Calu3 (cell line): ENCODE results near the gene RNF227. TPM values are rescaled to one million over a fixed set of nuclear protein-coding genes. Genes with fewer than 3 reads are reported as not detected.
A peak's percentile ranks its signal among the peaks of the same experiment; 100 is the strongest.

Experiments
- BruUV-seq: library from RNA; stranded (reverse); fragments of 400-500 nt; replicated peaks from 2 replicates; lab custom pipeline; 2021; lab: Mats Ljungman, UMichigan
- CTCF ChIA-PET: fragments of 300-600 bp; sonication (Branson Sonifier 250); formaldehyde crosslinking; loops from one replicate; lab custom pipeline; 2022; ENCODE audit warnings: antibody characterized with exemption; lab: Charles Lee
- DNase-seq: peaks from one replicate; pipeline ENCODE4 v3.0.0; 2022
- H3K27ac Mint-ChIP-seq: one replicate; pipeline ENCODE4 v1.8.0; 2022; ENCODE audit warnings: mixed read lengths; ENCODE audit not compliant: unreplicated experiment
- H3K27me3 Mint-ChIP-seq: one replicate; pipeline ENCODE4 v1.8.0; 2022; ENCODE audit warnings: mixed read lengths; ENCODE audit not compliant: unreplicated experiment
- H3K36me3 Mint-ChIP-seq: one replicate; pipeline ENCODE4 v1.8.0; 2022; ENCODE audit warnings: mild to moderate bottlenecking, moderate library complexity, mixed read lengths; ENCODE audit not compliant: insufficient read depth, unreplicated experiment
- H3K4me1 Mint-ChIP-seq: one replicate; pipeline ENCODE4 v1.8.0; 2022; ENCODE audit warnings: mild to moderate bottlenecking, low read depth, mixed read lengths; ENCODE audit not compliant: unreplicated experiment
- H3K4me3 Mint-ChIP-seq: one replicate; pipeline ENCODE4 v1.8.0; 2022; ENCODE audit warnings: mild to moderate bottlenecking, low read depth, moderate library complexity, mixed read lengths; ENCODE audit not compliant: unreplicated experiment
- H3K9me3 Mint-ChIP-seq: one replicate; pipeline ENCODE4 v1.8.0; 2022; ENCODE audit warnings: low read depth, mixed read lengths; ENCODE audit not compliant: unreplicated experiment
- intact Hi-C: fragments of 100-400 bp; cut with micrococcal nuclease; formaldehyde crosslinking; loops from one replicate; pipeline ENCODE4 v1.10.0; 2022; ENCODE audit not compliant: unreplicated experiment
- total RNA-seq: library from RNA; stranded (reverse); gene quantifications from 2 replicates; pipeline ENCODE4 v1.2.3, GENCODE V29; 2022
- TF ChIP-seq, protein P1 (sequence below): fragments of 200-600 bp; IDR thresholded peaks from one replicate; pipeline ENCODE4 v1.8.0; 2022; ENCODE audit warnings: antibody characterized with exemption; ENCODE audit not compliant: unreplicated experiment

Gene RNF227
- total RNA-seq, 1 experiment from 2014 or later, result 2.0 TPM

DNA sequence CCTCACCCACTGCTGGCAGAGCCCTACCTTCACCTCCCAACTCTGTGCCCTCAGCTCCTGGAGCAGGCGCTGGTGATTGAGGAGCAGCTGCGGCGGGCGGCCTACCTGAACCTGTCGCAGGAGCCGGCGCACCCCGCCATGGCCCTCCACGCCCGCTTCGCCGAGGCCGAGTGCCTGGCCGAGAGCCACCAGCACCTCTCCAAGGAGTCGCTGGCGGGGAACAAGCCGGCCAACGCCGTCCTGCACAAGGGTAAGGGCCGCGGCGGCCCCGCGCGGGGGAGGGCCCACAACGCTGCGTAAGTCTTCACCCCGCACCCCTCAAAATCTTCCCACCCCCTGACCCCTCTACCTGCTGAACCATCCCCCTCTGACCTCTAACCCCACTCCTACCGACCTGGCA is 7.0 kb downstream of the RNF227 start:
- CTCF ChIA-PET, result no interaction called here
- peaks cover 7% of the 10 kb centered on the region for H3K36me3 Mint-ChIP-seq
- no peak overlapping the region for H3K4me3 Mint-ChIP-seq
- no peaks in the 10 kb centered on the region for H3K4me1 Mint-ChIP-seq
- no TSS peak for BruUV-seq
- intact Hi-C loops, result no loop called here
- DNase-seq, result no peak
- no peak overlapping the region for H3K27ac Mint-ChIP-seq
- H3K9me3 Mint-ChIP-seq, result no peaks in the 10 kb centered on the region
- H3K27me3 Mint-ChIP-seq, result no peaks in the 10 kb centered on the region
- TF ChIP-seq, protein P1, sequence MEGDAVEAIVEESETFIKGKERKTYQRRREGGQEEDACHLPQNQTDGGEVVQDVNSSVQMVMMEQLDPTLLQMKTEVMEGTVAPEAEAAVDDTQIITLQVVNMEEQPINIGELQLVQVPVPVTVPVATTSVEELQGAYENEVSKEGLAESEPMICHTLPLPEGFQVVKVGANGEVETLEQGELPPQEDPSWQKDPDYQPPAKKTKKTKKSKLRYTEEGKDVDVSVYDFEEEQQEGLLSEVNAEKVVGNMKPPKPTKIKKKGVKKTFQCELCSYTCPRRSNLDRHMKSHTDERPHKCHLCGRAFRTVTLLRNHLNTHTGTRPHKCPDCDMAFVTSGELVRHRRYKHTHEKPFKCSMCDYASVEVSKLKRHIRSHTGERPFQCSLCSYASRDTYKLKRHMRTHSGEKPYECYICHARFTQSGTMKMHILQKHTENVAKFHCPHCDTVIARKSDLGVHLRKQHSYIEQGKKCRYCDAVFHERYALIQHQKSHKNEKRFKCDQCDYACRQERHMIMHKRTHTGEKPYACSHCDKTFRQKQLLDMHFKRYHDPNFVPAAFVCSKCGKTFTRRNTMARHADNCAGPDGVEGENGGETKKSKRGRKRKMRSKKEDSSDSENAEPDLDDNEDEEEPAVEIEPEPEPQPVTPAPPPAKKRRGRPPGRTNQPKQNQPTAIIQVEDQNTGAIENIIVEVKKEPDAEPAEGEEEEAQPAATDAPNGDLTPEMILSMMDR, result no peak

DNA sequence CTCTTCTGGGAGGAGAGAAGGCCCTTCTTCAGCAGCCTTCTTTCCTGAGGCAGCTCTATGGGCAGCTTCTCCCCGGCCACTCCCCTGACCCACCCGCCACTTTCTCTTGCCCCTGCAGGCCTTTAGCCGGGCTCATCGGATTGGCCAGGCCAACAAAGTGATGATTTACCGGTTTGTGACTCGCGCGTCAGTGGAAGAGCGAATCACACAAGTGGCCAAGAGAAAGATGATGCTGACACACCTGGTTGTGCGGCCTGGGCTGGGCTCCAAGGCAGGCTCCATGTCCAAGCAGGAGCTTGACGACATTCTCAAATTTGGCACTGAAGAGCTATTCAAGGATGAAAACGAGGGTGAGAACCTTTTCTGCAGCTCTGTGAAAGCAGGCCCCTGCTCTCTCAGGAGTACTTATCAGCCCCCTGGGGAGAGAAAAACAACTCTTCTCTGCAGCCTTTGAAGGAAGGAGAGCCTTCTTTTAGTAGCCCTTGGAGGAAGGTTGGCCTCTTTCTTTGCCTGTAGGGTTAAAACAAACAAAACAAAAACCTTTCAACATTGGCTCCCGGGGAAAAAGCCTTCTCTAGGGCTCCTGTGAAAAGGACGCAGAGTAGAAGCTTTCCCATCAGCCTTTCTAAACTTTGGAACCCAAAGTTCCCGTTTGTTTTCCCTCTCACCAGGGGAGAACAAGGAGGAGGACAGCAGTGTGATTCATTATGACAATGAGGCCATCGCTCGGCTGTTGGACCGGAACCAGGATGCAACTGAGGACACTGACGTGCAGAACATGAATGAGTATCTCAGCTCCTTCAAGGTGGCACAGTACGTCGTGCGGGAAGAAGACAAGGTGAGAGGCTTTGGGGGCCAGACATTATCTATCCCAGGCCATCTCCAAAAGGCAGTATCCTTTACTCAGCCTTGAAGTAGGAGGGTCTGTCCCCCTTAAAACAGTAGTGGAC is 12.7 kb downstream of the RNF227 start:
- Mint-ChIP-seq H3K4me1 (no peaks in the 10 kb centered on the region), H3K27me3 (no peaks in the 10 kb centered on the region), H3K4me3 (no peak overlapping the region), H3K36me3 (peaks cover 30% of the 10 kb centered on the region), H3K27ac (no peak overlapping the region), H3K9me3 (no peaks in the 10 kb centered on the region)
- TF ChIP-seq, protein P1, result no peak
- TSS peak; percentile 32 for BruUV-seq
- intact Hi-C loops, result no loop called here
- DNase-seq, result no peak
- CTCF ChIA-PET, result no interaction called here

DNA sequence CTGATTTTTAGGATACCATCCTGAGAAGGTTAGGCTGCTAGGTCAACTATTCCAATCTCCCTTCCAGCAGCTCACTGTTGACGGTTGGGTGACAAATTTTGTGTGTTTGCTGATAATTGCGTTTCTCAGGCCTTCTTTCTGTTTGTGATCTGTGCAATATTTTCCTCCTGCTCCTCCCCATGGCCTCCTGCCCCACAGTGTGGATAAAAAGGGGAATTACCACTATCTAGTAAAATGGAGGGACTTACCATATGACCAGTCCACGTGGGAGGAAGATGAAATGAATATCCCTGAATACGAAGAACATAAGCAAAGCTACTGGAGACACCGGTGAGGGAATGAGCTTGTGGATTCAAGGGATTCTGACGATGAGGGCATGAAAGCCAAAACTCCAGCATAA is 18.3 kb downstream of the RNF227 start:
- H3K36me3 Mint-ChIP-seq, result peaks cover 41% of the 10 kb centered on the region

DNA sequence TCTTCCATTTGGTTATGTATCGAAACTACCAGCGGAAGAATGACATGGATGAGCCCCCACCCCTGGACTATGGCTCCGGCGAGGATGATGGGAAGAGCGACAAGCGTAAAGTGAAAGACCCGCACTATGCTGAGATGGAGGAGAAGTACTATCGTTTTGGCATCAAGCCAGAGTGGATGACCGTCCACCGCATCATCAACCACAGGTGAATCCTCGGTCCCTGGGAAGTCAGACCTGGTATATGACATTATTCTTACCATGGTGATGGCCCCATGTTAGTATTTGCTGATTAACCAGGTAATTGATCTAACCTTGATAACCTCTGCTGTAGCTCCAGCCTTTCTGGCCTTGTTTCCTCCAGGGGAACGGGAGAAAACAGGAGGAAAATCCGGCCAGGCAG is 19.0 kb downstream of the RNF227 start:
- Mint-ChIP-seq H3K36me3 (peaks cover 36% of the 10 kb centered on the region), H3K4me3 (no peak overlapping the region), H3K27ac (no peak overlapping the region), H3K27me3 (no peaks in the 10 kb centered on the region), H3K4me1 (no peaks in the 10 kb centered on the region), H3K9me3 (no peaks in the 10 kb centered on the region)
- TF ChIP-seq, protein P1, result no peak
- no peak for DNase-seq
- no TSS peak for BruUV-seq
- intact Hi-C loops, result loop anchor here (5.0 kb wide), 1 partner anchor 35 kb away; no protein-coding TSS in a partner anchor
- CTCF ChIA-PET, result no interaction called here

More for the DNA sequence above, 18.3 kb downstream of the RNF227 start:
- H3K27me3 Mint-ChIP-seq, result no peaks in the 10 kb centered on the region
- H3K4me3 Mint-ChIP-seq, result no peak overlapping the region
- CTCF ChIA-PET, result no interaction called here
- H3K9me3 Mint-ChIP-seq, result no peaks in the 10 kb centered on the region
- no TSS peak for BruUV-seq
- TF ChIP-seq, protein P1, result no peak
- no peaks in the 10 kb centered on the region for H3K4me1 Mint-ChIP-seq
- H3K27ac Mint-ChIP-seq, result no peak overlapping the region
- intact Hi-C loops, result loop anchor here (5.0 kb wide), 1 partner anchor 35 kb away; no protein-coding TSS in a partner anchor
- DNase-seq, result no peak
